ENCODE results near the gene GATA6. TPM values are rescaled to one million over a fixed set of nuclear protein-coding genes. Genes with fewer than 3 reads are reported as not detected.

GATA6 gene
- polyA plus RNA-seq, 1 of the 3 experiments (the other 2 are of a cell fraction): not detected

DNA sequence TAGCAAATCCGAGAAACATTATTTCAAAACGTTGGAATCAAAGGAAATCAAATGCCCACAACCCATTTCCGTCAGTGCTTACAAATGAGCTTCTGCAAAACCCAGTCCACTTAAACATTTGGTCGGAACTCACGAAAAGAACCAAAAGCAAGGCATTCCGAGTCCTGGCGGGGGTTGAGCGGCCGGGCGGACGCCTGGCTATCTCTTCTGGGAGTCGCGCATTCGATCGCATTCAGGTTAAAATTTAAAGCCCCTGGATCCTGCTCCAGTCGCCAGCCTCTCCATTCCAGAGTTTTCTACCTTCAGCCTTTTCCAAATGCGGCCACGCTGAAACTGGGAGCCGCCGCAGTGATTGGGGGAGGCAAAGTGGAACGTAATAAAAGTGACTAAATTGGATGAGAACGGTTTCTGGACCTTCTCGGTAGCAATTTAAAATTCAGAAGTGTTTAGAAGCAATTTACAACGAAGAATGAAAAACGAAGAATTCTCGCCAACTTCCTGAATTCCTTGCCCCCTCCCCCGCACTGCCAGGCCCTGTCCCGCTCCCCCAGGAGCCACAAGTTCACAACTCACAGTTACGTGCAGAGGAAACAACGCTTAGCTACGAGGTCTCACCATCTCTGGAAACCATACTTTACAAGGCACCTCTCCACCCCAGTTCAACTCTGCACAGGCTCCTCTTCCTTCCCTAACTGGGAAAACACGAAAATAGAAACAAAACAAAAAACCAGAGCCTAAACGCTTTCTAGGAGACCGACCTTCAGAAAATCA lies 1.7 kb upstream of the GATA6 start:
- TF ChIP-seq ELF1 (IDR thresholded peaks at IDR 0.05): no peak
- TF ChIP-seq NRF1 (IDR thresholded peaks at IDR 0.05; ENCODE audit: low read depth, low read length): no peak
- TF ChIP-seq MEF2A (IDR thresholded peaks at IDR 0.05; ENCODE audit: borderline replicate concordance, low read depth): no peak
- peak; percentile 29; the same call in 1 of the 2 replicates for TF ChIP-seq EZH2phosphoT487 (IDR thresholded peaks at IDR 0.05; ENCODE audit: borderline replicate concordance, low read depth)
- ChIA-PET POLR2A (no interaction called here), CTCF (no interaction called here)
- no peaks in the 10 kb centered on the region for H3F3A ChIP-seq (replicated peaks; ENCODE audit: insufficient read depth)
- no peaks in the 10 kb centered on the region for H3K36me3 ChIP-seq (replicated peaks in 1 of 2; ENCODE audit: control insufficient read depth in 1 of 2, insufficient read depth in 2 of 2, low read length in 1 of 2)
- no peak overlapping the region for H3K4me3 ChIP-seq (ENCODE audit: low read depth in 2 of 2, low read length in 1 of 2)
- no peaks in the 10 kb centered on the region for H3K9me3 ChIP-seq
- H3K9ac ChIP-seq: no peak overlapping the region
- no peaks in the 10 kb centered on the region for H3K79me2 ChIP-seq (ENCODE audit: insufficient read depth)
- peak; percentile 40 for DNase-seq
- no peak overlapping the region for H2AFZ ChIP-seq (ENCODE audit: low read depth)
- peaks cover 11% of the 10 kb centered on the region; the same call in 1 of the 2 replicates for H4K20me1 ChIP-seq (ENCODE audit: insufficient read depth)
- peaks cover 95% of the 10 kb centered on the region for H3K27me3 ChIP-seq (ENCODE audit: insufficient read depth)
- peaks cover 0 to 2% of the 10 kb centered on the region in 2 experiments; a peak in 1 of 4 replicates for H3K4me1 ChIP-seq (ENCODE audit: control insufficient read depth in 1 of 2, insufficient read depth in 2 of 2, low read depth in 1 of 2, low read length in 1 of 2)
- no peaks in the 10 kb centered on the region for H3K9me2 ChIP-seq
- no peak overlapping the region for H3K27ac ChIP-seq (ENCODE audit: low read depth in 2 of 2, low read length in 1 of 2)
- H3K4me2 ChIP-seq: no peak overlapping the region
- WGBS (ENCODE audit: low lambda C conversion rate): 14% methylated on average over 34 of the region's 34 CpGs

DNA sequence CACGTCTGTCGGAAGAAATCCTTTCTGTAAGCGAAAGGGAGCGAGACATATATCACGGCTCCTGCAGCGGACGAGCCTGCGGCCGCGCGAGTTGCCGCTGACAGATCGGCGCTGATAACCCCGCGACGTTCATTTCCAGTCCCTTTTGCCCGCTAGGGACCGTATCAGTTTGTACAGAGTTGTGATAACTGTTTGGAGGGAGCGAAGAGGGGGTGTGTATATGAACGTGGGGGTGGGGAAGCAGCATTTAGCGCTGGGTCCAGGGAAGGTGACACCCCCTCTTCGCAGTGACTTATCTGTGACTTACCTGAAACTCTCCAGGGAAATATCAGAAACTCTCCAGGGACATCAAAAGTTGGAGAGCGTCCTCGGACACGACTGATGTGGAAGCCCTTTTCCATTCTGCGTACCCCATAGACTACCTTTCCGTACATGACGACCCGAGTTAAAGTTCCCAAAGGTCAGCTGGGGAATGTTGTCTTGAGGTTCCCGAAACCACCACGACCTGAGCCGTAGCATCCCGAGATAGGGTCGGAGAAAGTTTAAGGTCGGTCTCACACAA lies 948 bp upstream of the GATA6 start:
- no peaks in the 10 kb centered on the region for H3K9me2 ChIP-seq
- peaks cover 95% of the 10 kb centered on the region for H3K27me3 ChIP-seq (ENCODE audit: insufficient read depth)
- ChIA-PET POLR2A (no interaction called here), CTCF (no interaction called here)
- H4K20me1 ChIP-seq (ENCODE audit: insufficient read depth): peaks cover 11% of the 10 kb centered on the region; the same call in 1 of the 2 replicates
- no peak overlapping the region for H3K9ac ChIP-seq
- no peaks in the 10 kb centered on the region for H3K79me2 ChIP-seq (ENCODE audit: insufficient read depth)
- 3% methylated on average over 22 of the region's 36 CpGs for WGBS (ENCODE audit: low lambda C conversion rate)
- H3K36me3 ChIP-seq (replicated peaks in 1 of 2; ENCODE audit: control insufficient read depth in 1 of 2, insufficient read depth in 2 of 2, low read length in 1 of 2): no peaks in the 10 kb centered on the region
- no peak overlapping the region for H3K27ac ChIP-seq (ENCODE audit: low read depth in 2 of 2, low read length in 1 of 2)
- H3K4me1 ChIP-seq (ENCODE audit: control insufficient read depth in 1 of 2, insufficient read depth in 2 of 2, low read depth in 1 of 2, low read length in 1 of 2): peaks cover 0 to 2% of the 10 kb centered on the region in 2 experiments; a peak in 1 of 4 replicates
- no peak overlapping the region for H2AFZ ChIP-seq (ENCODE audit: low read depth)
- H3F3A ChIP-seq (replicated peaks; ENCODE audit: insufficient read depth): no peaks in the 10 kb centered on the region
- no peak overlapping the region for H3K4me3 ChIP-seq (ENCODE audit: low read depth in 2 of 2, low read length in 1 of 2)
- H3K4me2 ChIP-seq: no peak overlapping the region
- H3K9me3 ChIP-seq: no peaks in the 10 kb centered on the region
- TF ChIP-seq JUND (IDR thresholded peaks at IDR 0.05): no peak
- TF ChIP-seq, protein P1, sequence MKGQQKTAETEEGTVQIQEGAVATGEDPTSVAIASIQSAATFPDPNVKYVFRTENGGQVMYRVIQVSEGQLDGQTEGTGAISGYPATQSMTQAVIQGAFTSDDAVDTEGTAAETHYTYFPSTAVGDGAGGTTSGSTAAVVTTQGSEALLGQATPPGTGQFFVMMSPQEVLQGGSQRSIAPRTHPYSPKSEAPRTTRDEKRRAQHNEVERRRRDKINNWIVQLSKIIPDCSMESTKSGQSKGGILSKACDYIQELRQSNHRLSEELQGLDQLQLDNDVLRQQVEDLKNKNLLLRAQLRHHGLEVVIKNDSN (IDR thresholded peaks at IDR 0.05; ENCODE audit: borderline replicate concordance, low read depth): no peak
- TF ChIP-seq, protein P2, sequence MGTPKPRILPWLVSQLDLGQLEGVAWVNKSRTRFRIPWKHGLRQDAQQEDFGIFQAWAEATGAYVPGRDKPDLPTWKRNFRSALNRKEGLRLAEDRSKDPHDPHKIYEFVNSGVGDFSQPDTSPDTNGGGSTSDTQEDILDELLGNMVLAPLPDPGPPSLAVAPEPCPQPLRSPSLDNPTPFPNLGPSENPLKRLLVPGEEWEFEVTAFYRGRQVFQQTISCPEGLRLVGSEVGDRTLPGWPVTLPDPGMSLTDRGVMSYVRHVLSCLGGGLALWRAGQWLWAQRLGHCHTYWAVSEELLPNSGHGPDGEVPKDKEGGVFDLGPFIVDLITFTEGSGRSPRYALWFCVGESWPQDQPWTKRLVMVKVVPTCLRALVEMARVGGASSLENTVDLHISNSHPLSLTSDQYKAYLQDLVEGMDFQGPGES (IDR thresholded peaks at IDR 0.05; ENCODE audit: low read depth, low read length): no peak
- TF ChIP-seq, protein P3, sequence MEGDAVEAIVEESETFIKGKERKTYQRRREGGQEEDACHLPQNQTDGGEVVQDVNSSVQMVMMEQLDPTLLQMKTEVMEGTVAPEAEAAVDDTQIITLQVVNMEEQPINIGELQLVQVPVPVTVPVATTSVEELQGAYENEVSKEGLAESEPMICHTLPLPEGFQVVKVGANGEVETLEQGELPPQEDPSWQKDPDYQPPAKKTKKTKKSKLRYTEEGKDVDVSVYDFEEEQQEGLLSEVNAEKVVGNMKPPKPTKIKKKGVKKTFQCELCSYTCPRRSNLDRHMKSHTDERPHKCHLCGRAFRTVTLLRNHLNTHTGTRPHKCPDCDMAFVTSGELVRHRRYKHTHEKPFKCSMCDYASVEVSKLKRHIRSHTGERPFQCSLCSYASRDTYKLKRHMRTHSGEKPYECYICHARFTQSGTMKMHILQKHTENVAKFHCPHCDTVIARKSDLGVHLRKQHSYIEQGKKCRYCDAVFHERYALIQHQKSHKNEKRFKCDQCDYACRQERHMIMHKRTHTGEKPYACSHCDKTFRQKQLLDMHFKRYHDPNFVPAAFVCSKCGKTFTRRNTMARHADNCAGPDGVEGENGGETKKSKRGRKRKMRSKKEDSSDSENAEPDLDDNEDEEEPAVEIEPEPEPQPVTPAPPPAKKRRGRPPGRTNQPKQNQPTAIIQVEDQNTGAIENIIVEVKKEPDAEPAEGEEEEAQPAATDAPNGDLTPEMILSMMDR (IDR thresholded peaks at IDR 0.05): peak; percentile 19
- peak; percentile 41 for DNase-seq

Measured in SK-N-SH (cell line).